K562 (cell line): Measurements from ENCODE around the gene GMNN.

Experiments used
- CHD4 ChIP-seq: fragments of 200-600 bp; sonication (generic); IDR thresholded peaks from 3 replicates; pipeline ENCODE4 v1.6.1; 2012; ENCODE audit warnings: low read depth, mild to moderate bottlenecking, mixed read lengths, low read length, inconsistent platforms; ENCODE audit not compliant: insufficient read depth, insufficient replicate concordance, poor library complexity, severe bottlenecking
- SRSF1 ChIP-seq: fragments of 200-400 bp; formaldehyde crosslinking; IDR thresholded peaks from 2 replicates; pipeline ENCODE4 v1.6.1; 2017; ENCODE audit warnings: mild to moderate bottlenecking, low read depth, low read length, moderate library complexity
- TARDBP ChIP-seq: fragments of 450-650 bp; IDR thresholded peaks from 2 replicates; pipeline ENCODE4 v1.6.1; 2016
- TCF3 ChIP-seq: sonication (generic); formaldehyde crosslinking; IDR thresholded peaks from 2 replicates; pipeline ENCODE4 v1.4.0; 2020; ENCODE audit warnings: mild to moderate bottlenecking, missing genetic modification reagents
- TF ChIP-seq, protein P1 (sequence below): sonication (generic); formaldehyde crosslinking; IDR thresholded peaks from 2 replicates; pipeline ENCODE4 v1.8.0; 2022; ENCODE audit warnings: mild to moderate bottlenecking, missing genetic modification reagents, borderline replicate concordance

- TF ChIP-seq, protein P1, sequence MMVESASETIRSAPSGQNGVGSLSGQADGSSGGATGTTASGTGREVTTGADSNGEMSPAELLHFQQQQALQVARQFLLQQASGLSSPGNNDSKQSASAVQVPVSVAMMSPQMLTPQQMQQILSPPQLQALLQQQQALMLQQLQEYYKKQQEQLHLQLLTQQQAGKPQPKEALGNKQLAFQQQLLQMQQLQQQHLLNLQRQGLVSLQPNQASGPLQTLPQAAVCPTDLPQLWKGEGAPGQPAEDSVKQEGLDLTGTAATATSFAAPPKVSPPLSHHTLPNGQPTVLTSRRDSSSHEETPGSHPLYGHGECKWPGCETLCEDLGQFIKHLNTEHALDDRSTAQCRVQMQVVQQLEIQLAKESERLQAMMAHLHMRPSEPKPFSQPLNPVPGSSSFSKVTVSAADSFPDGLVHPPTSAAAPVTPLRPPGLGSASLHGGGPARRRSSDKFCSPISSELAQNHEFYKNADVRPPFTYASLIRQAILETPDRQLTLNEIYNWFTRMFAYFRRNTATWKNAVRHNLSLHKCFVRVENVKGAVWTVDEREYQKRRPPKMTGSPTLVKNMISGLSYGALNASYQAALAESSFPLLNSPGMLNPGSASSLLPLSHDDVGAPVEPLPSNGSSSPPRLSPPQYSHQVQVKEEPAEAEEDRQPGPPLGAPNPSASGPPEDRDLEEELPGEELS (CRISPR knock-in tag), result no peak
- TF ChIP-seq TARDBP (no peak), CHD4 (no peak), TCF3 (no peak), SRSF1 (no peak)
These were observed 12.9 kb upstream of the GMNN start for GRCh38 chr6:24761851-24762250.
